Measurements from ENCODE around the gene ZSCAN20.

Gene ZSCAN20

GRCh38 chr1:33529957-33530356 is 57.5 kb downstream of the ZSCAN20 start:
- no peaks in the 10 kb centered on the region for H3K4me1 ChIP-seq (ENCODE audit: control insufficient read depth, insufficient read depth, low read length, unreplicated experiment)
- H3K4me3 ChIP-seq (ENCODE audit: low read depth, low read length) = no peak overlapping the region
- H3K27me3 ChIP-seq (ENCODE audit: insufficient read depth, low read length) = peaks cover 31% of the 10 kb centered on the region; the same call in 1 of the 2 replicates
- H3K79me2 ChIP-seq (ENCODE audit: control insufficient read depth, insufficient read depth, low read length, unreplicated experiment) = no peaks in the 10 kb centered on the region
- H3K27ac ChIP-seq (ENCODE audit: low read depth, low read length) = no peak overlapping the region
- H2AFZ ChIP-seq (ENCODE audit: low read length, unreplicated experiment) = no peak overlapping the region
- no peaks in the 10 kb centered on the region for H3K36me3 ChIP-seq (ENCODE audit: insufficient read depth, low read length)

- Histone ChIP-seq H3K27me3 (ENCODE audit: insufficient read depth, low read length) (peaks cover 24% of the 10 kb centered on the region; the same call in 1 of the 2 replicates), H3K27ac (ENCODE audit: low read depth, low read length) (no peak overlapping the region), H3K79me2 (ENCODE audit: control insufficient read depth, insufficient read depth, low read length, unreplicated experiment) (no peaks in the 10 kb centered on the region), H3K4me3 (ENCODE audit: low read depth, low read length) (no peak overlapping the region), H3K4me1 (ENCODE audit: control insufficient read depth, insufficient read depth, low read length, unreplicated experiment) (no peaks in the 10 kb centered on the region), H2AFZ (ENCODE audit: low read length, unreplicated experiment) (no peak overlapping the region), H3K36me3 (ENCODE audit: insufficient read depth, low read length) (no peaks in the 10 kb centered on the region)
Measured at GRCh38 chr1:33532250-33532649, 59.8 kb downstream of the ZSCAN20 start.

GRCh38 chr1:33532936-33533335 is 60.5 kb downstream of the ZSCAN20 start:
- no peaks in the 10 kb centered on the region for H3K4me1 ChIP-seq (ENCODE audit: control insufficient read depth, insufficient read depth, low read length, unreplicated experiment)
- no peak overlapping the region for H3K4me3 ChIP-seq (ENCODE audit: low read depth, low read length)
- H3K27me3 ChIP-seq (ENCODE audit: insufficient read depth, low read length) = peaks cover 24% of the 10 kb centered on the region; the same call in 1 of the 2 replicates
- no peaks in the 10 kb centered on the region for H3K79me2 ChIP-seq (ENCODE audit: control insufficient read depth, insufficient read depth, low read length, unreplicated experiment)
- no peaks in the 10 kb centered on the region for H3K36me3 ChIP-seq (ENCODE audit: insufficient read depth, low read length)
- H3K27ac ChIP-seq (ENCODE audit: low read depth, low read length) = no peak overlapping the region
- H2AFZ ChIP-seq (ENCODE audit: low read length, unreplicated experiment) = no peak overlapping the region

- Histone ChIP-seq H3K4me1 (ENCODE audit: control insufficient read depth, insufficient read depth, low read length, unreplicated experiment) (no peaks in the 10 kb centered on the region), H3K27me3 (ENCODE audit: insufficient read depth, low read length) (peaks cover 24% of the 10 kb centered on the region; the same call in 1 of the 2 replicates), H3K36me3 (ENCODE audit: insufficient read depth, low read length) (no peaks in the 10 kb centered on the region), H2AFZ (ENCODE audit: low read length, unreplicated experiment) (no peak overlapping the region), H3K4me3 (ENCODE audit: low read depth, low read length) (no peak overlapping the region), H3K27ac (ENCODE audit: low read depth, low read length) (no peak overlapping the region), H3K79me2 (ENCODE audit: control insufficient read depth, insufficient read depth, low read length, unreplicated experiment) (no peaks in the 10 kb centered on the region)
Measured at GRCh38 chr1:33535334-33535733, 62.9 kb downstream of the ZSCAN20 start.

GRCh38 chr1:33537885-33538284 is 65.4 kb downstream of the ZSCAN20 start:
- H2AFZ ChIP-seq (ENCODE audit: low read length, unreplicated experiment) = no peak overlapping the region
- no peaks in the 10 kb centered on the region for H3K4me1 ChIP-seq (ENCODE audit: control insufficient read depth, insufficient read depth, low read length, unreplicated experiment)
- no peaks in the 10 kb centered on the region for H3K79me2 ChIP-seq (ENCODE audit: control insufficient read depth, insufficient read depth, low read length, unreplicated experiment)
- peaks cover 19% of the 10 kb centered on the region; the same call in 1 of the 2 replicates for H3K27me3 ChIP-seq (ENCODE audit: insufficient read depth, low read length)
- H3K36me3 ChIP-seq (ENCODE audit: insufficient read depth, low read length) = no peaks in the 10 kb centered on the region
- H3K4me3 ChIP-seq (ENCODE audit: low read depth, low read length) = no peak overlapping the region
- H3K27ac ChIP-seq (ENCODE audit: low read depth, low read length) = no peak overlapping the region

GRCh38 chr1:33541966-33542365 is 69.5 kb downstream of the ZSCAN20 start:
- no peak overlapping the region for H3K27ac ChIP-seq (ENCODE audit: low read depth, low read length)
- H3K4me3 ChIP-seq (ENCODE audit: low read depth, low read length) = no peak overlapping the region
- H3K36me3 ChIP-seq (ENCODE audit: insufficient read depth, low read length) = no peaks in the 10 kb centered on the region
- H3K79me2 ChIP-seq (ENCODE audit: control insufficient read depth, insufficient read depth, low read length, unreplicated experiment) = no peaks in the 10 kb centered on the region
- H2AFZ ChIP-seq (ENCODE audit: low read length, unreplicated experiment) = no peak overlapping the region
- H3K27me3 ChIP-seq (ENCODE audit: insufficient read depth, low read length) = peaks cover 14% of the 10 kb centered on the region; the same call in 1 of the 2 replicates
- no peaks in the 10 kb centered on the region for H3K4me1 ChIP-seq (ENCODE audit: control insufficient read depth, insufficient read depth, low read length, unreplicated experiment)
